ENCODE results near the gene APOL1. TPM values are rescaled to one million over a fixed set of nuclear protein-coding genes. Genes with fewer than 3 reads are reported as not detected.

Gene APOL1
- polyA plus RNA-seq, 3 donors: 9.5 to 37.2 (median 37.2) TPM

Other genes starting within 250 kb of the APOL1 start
- gene RBFOX2, start 224.3 kb upstream of the APOL1 start, polyA plus RNA-seq: 10 to 100 TPM; 15.2 to 53.4 (median 28.9) TPM
- 100 to 1,000 TPM in 1 of 3 donors, 10 to 100 TPM in 2; 11.8 to 136 (median 44.3) TPM for gene APOL3, start 92.4 kb upstream of the APOL1 start, polyA plus RNA-seq
- 10 to 100 TPM in 2 of 3 donors, 1 to 10 TPM in 1; 6.1 to 39.1 (median 38.9) TPM for gene APOL4, start 51.3 kb upstream of the APOL1 start, polyA plus RNA-seq
- gene APOL2, start 13.6 kb upstream of the APOL1 start, polyA plus RNA-seq: 10 to 100 TPM; 20.7 to 56.8 (median 33.7) TPM
- gene MYH9, start 134.8 kb downstream of the APOL1 start, polyA plus RNA-seq: 100 to 1,000 TPM; 159 to 240 (median 161) TPM
- 100 to 1,000 TPM in 2 of 3 donors, 10 to 100 TPM in 1; 59.1 to 125 (median 124) TPM for gene TXN2, start 228.5 kb downstream of the APOL1 start, polyA plus RNA-seq

Data from adipose tissue (tissue), 3 donors.